H9 (cell line): ENCODE results near the gene CDH6. TPM values are rescaled to one million over a fixed set of nuclear protein-coding genes. Genes with fewer than 3 reads are reported as not detected.

ENCODE experiments used
- DNase-seq: peaks from one replicate; pipeline ENCODE4 v3.0.0-alpha.2; 2017
- H2AFZ ChIP-seq: one replicate; pipeline ENCODE4 v1.6.1; 2013; ENCODE audit warnings: mild to moderate bottlenecking, low read length, control low read depth, moderate library complexity
- H2AK5ac ChIP-seq: 2 replicates; pipeline ENCODE4 v1.6.1; 2013; ENCODE audit warnings: low read length, control low read depth, mixed read lengths; ENCODE audit not compliant: insufficient read length
- H2BK120ac ChIP-seq: one replicate; pipeline ENCODE4 v1.6.1; 2013; ENCODE audit warnings: low read depth, mild to moderate bottlenecking, low read length, control low read depth, inconsistent platforms; ENCODE audit not compliant: poor library complexity, severe bottlenecking
- H2BK12ac ChIP-seq: 2 replicates; pipeline ENCODE4 v1.6.1; 2013; ENCODE audit warnings: low read length, control low read depth, mixed read lengths, low read depth; ENCODE audit not compliant: insufficient read length
- H2BK15ac ChIP-seq: 2 replicates; pipeline ENCODE4 v1.6.1; 2013; ENCODE audit warnings: low read depth, low read length, control low read depth
- H2BK20ac ChIP-seq: one replicate; pipeline ENCODE4 v1.6.1; 2013; ENCODE audit warnings: low read depth, mild to moderate bottlenecking, low read length, control low read depth, inconsistent platforms; ENCODE audit not compliant: poor library complexity, severe bottlenecking
- H2BK5ac ChIP-seq: 2 replicates; pipeline ENCODE4 v1.6.1; 2013; ENCODE audit warnings: low read length, control low read depth, mixed read lengths; ENCODE audit not compliant: insufficient read length
- H3K14ac ChIP-seq: 2 replicates; pipeline ENCODE4 v1.6.1; 2013; ENCODE audit warnings: low read length, control low read depth; ENCODE audit not compliant: insufficient read depth
- H3K18ac ChIP-seq: 2 replicates; pipeline ENCODE4 v1.6.1; 2013; ENCODE audit warnings: low read depth, mild to moderate bottlenecking, mixed read lengths, low read length, control low read depth; ENCODE audit not compliant: insufficient read length
- H3K23ac ChIP-seq: 2 replicates; pipeline ENCODE4 v1.6.1; 2013; ENCODE audit warnings: low read length, control low read depth, mixed read lengths, low read depth; ENCODE audit not compliant: insufficient read length
- H3K23me2 ChIP-seq: 2 replicates; pipeline ENCODE4 v1.6.1; 2013; ENCODE audit warnings: low read depth, mild to moderate bottlenecking, mixed read lengths, low read length, control low read depth; ENCODE audit not compliant: insufficient read length, poor library complexity, severe bottlenecking
- H3K27ac ChIP-seq: 2 replicates; pipeline ENCODE4 v1.5.1; 2013; ENCODE audit warnings: low read length, control low read depth, mixed read lengths, low read depth; ENCODE audit not compliant: insufficient read length
- H3K27me3 ChIP-seq: 2 replicates; pipeline ENCODE4 v1.6.1; 2013; ENCODE audit warnings: low read length, control low read depth, inconsistent platforms; ENCODE audit not compliant: insufficient read depth
- H3K4ac ChIP-seq: 2 replicates; pipeline ENCODE4 v1.6.1; 2013; ENCODE audit warnings: low read depth, mild to moderate bottlenecking, control low read depth, inconsistent platforms, low read length, moderate library complexity
- H3K4me1 ChIP-seq: 2 replicates; pipeline ENCODE4 v1.6.1; 2013; ENCODE audit warnings: low read length, control low read depth, inconsistent platforms; ENCODE audit not compliant: insufficient read depth
- H3K4me2 ChIP-seq: 2 replicates; pipeline ENCODE4 v1.6.1; 2013; ENCODE audit warnings: low read length, control low read depth, mixed read lengths; ENCODE audit not compliant: insufficient read length, insufficient read depth
- H3K56ac ChIP-seq: 2 replicates; pipeline ENCODE4 v1.6.1; 2013; ENCODE audit warnings: low read depth, mild to moderate bottlenecking, mixed read lengths, low read length, control low read depth; ENCODE audit not compliant: insufficient read length
- H3K79me1 ChIP-seq: 2 replicates; pipeline ENCODE4 v1.6.1; 2013; ENCODE audit warnings: low read depth, mild to moderate bottlenecking, moderate library complexity, low read length, control low read depth, inconsistent platforms; ENCODE audit not compliant: insufficient read depth, poor library complexity, severe bottlenecking
- H3K79me2 ChIP-seq: 2 replicates; pipeline ENCODE4 v1.6.1; 2013; ENCODE audit warnings: low read length, control low read depth, inconsistent platforms; ENCODE audit not compliant: insufficient read depth
- H3K9ac ChIP-seq: 2 replicates; pipeline ENCODE4 v1.6.1; 2013; ENCODE audit warnings: low read length, control low read depth, mixed read lengths; ENCODE audit not compliant: insufficient read length; ENCODE audit errors: extremely low read depth
- H3K9me3 ChIP-seq: one replicate; pipeline ENCODE4 v1.6.1; 2013; ENCODE audit warnings: low read depth, low read length, inconsistent platforms; ENCODE audit not compliant: control insufficient read depth
- H3T11ph ChIP-seq: one replicate; pipeline ENCODE4 v1.6.1; 2013; ENCODE audit warnings: mild to moderate bottlenecking, low read length, control low read depth, inconsistent platforms
- H4K20me1 ChIP-seq: one replicate; pipeline ENCODE4 v1.6.1; 2013; ENCODE audit not compliant: control insufficient read depth, insufficient read length, insufficient read depth
- H4K5ac ChIP-seq: 2 replicates; pipeline ENCODE4 v1.6.1; 2013; ENCODE audit warnings: low read depth, mild to moderate bottlenecking, mixed read lengths, low read length, control low read depth; ENCODE audit not compliant: insufficient read length
- H4K8ac ChIP-seq: replicated peaks from 2 replicates; pipeline ENCODE4 v1.6.1; 2013; ENCODE audit warnings: low read length, control low read depth, mixed read lengths, low read depth; ENCODE audit not compliant: insufficient read length
- H4K91ac ChIP-seq: 2 replicates; pipeline ENCODE4 v1.6.1; 2013; ENCODE audit warnings: low read depth, mild to moderate bottlenecking, moderate library complexity, mixed read lengths, low read length, control low read depth; ENCODE audit not compliant: insufficient read length
- H3K27ac Mint-ChIP-seq, 3 experiments: 2 replicates in 2 of 3; 3 replicates in 1 of 3; pipeline ENCODE4 v1.8.0; 2020 to 2021; ENCODE audit warnings: mixed read lengths in 3 of 3, mild to moderate bottlenecking in 1 of 3, moderate library complexity in 1 of 3
- H3K27me3 Mint-ChIP-seq: 2 replicates; pipeline ENCODE4 v1.8.0; 2021; ENCODE audit warnings: low read depth, mild to moderate bottlenecking, moderate library complexity, mixed read lengths
- H3K36me3 Mint-ChIP-seq, 3 experiments: 2 replicates in 2 of 3; 3 replicates in 1 of 3; pipeline ENCODE4 v1.8.0; 2020 to 2021; ENCODE audit warnings: low read depth in 3 of 3, mixed read lengths in 3 of 3; ENCODE audit not compliant: insufficient read depth in 1 of 3
- H3K4me1 Mint-ChIP-seq, 2 experiments: 2 replicates each; pipeline ENCODE4 v1.8.0; 2020; ENCODE audit warnings: mixed read lengths in 2 of 2
- H3K4me3 Mint-ChIP-seq, 2 experiments: 2 replicates in 1 of 2; 3 replicates in 1 of 2; pipeline ENCODE4 v1.8.0; 2020 to 2021; ENCODE audit warnings: mild to moderate bottlenecking in 2 of 2, mixed read lengths in 2 of 2, moderate library complexity in 1 of 2
- H3K9me3 Mint-ChIP-seq, 2 experiments: 2 replicates in 1 of 2; 3 replicates in 1 of 2; pipeline ENCODE4 v1.8.0; 2020; ENCODE audit warnings: mild to moderate bottlenecking in 2 of 2, mixed read lengths in 2 of 2, moderate library complexity in 1 of 2
- CTCF ChIP-seq: fragments of 200-600 bp; sonication (generic); conservative IDR thresholded peaks from 3 replicates; pipeline ENCODE4 v1.8.0; 2021; ENCODE audit warnings: antibody characterized with exemption, mild to moderate bottlenecking
- total RNA-seq: library from RNA; stranded (reverse); gene quantifications from 2 replicates; pipeline ENCODE4 v1.2.1, GENCODE V29; 2021

Gene CDH6
- total RNA-seq, 1 experiment from 2014 or later = 11.7 TPM

GRCh38 chr5:31172881-31173280 is 20.6 kb upstream of the CDH6 start:
- no peak overlapping the region for H3K4ac ChIP-seq
- H3K4me2 ChIP-seq = no peak overlapping the region
- no peaks in the 10 kb centered on the region for H3K9me3 ChIP-seq
- H2AK5ac ChIP-seq = no peak overlapping the region
- Mint-ChIP-seq H3K4me1 (no peaks in the 10 kb centered on the region), H3K4me3 (no peak overlapping the region), H3K27me3 (no peaks in the 10 kb centered on the region), H3K27ac (no peak overlapping the region), H3K36me3 (peaks cover 0 to under 1% (median 0%) of the 10 kb centered on the region in 3 experiments; a peak in 1 of 7 replicates), H3K9me3 (no peaks in the 10 kb centered on the region)
- H3K23ac ChIP-seq = no peak overlapping the region
- H2BK120ac ChIP-seq = no peak overlapping the region
- no peak overlapping the region for H4K5ac ChIP-seq
- no peak for DNase-seq
- H4K20me1 ChIP-seq = no peaks in the 10 kb centered on the region
- no peak overlapping the region for H2AFZ ChIP-seq
- no peak overlapping the region for H2BK20ac ChIP-seq
- H3K79me2 ChIP-seq = no peaks in the 10 kb centered on the region
- no peak overlapping the region for H2BK12ac ChIP-seq
- H3K23me2 ChIP-seq = no peaks in the 10 kb centered on the region
- no peak overlapping the region for H3K27ac ChIP-seq
- H3K56ac ChIP-seq = no peak overlapping the region
- H2BK15ac ChIP-seq = no peak overlapping the region
- H3K9ac ChIP-seq = no peak overlapping the region
- no peaks in the 10 kb centered on the region for H3K79me1 ChIP-seq
- H3T11ph ChIP-seq = no peak overlapping the region
- H3K27me3 ChIP-seq = no peaks in the 10 kb centered on the region
- H3K14ac ChIP-seq = no peak overlapping the region
- H3K18ac ChIP-seq = no peak overlapping the region
- no peaks in the 10 kb centered on the region for H3K4me1 ChIP-seq
- H2BK5ac ChIP-seq = no peak overlapping the region
- no peak for TF ChIP-seq CTCF
- no peak overlapping the region for H4K8ac ChIP-seq
- H4K91ac ChIP-seq = no peak overlapping the region
